ENCODE measurements around the gene NPS. TPM values are rescaled to one million over a fixed set of nuclear protein-coding genes. Genes with fewer than 3 reads are reported as not detected.

Gene NPS
- total RNA-seq, 1 donor from 2014 or later = not detected

DNA sequence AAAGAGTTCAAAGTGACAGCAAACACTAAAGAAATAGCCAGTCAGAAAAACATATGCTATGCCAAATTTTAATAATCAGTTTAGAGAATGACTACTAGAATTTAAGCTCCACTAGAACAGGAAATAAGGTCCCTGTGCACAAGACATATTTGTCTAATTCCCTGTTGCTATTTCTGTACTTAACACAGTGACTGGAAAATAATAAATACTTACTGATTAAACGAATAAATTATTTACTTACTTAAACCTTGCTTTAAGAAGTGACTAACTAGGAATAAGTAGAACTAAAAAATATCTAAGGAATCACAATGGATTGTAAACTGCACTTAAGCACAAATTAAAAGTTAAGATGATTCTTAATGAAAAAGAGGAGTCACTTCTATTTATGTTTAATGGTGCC is 22.3 kb downstream of the NPS start:
- no peaks in the 10 kb centered on the region for H3K36me3 Mint-ChIP-seq (ENCODE audit: low read depth)
- DNase-seq = no peak
- intact Hi-C loops (cut with micrococcal nuclease) = loop anchor here (10.0 kb wide), 1 partner anchor 63 kb away; no protein-coding TSS in a partner anchor
- H3K4me3 Mint-ChIP-seq = no peak overlapping the region
- no peaks in the 10 kb centered on the region for H3K9me3 Mint-ChIP-seq
- H3K27me3 Mint-ChIP-seq = no peaks in the 10 kb centered on the region
- no peak overlapping the region for H3K27ac Mint-ChIP-seq
- H3K4me1 Mint-ChIP-seq = no peaks in the 10 kb centered on the region

DNA sequence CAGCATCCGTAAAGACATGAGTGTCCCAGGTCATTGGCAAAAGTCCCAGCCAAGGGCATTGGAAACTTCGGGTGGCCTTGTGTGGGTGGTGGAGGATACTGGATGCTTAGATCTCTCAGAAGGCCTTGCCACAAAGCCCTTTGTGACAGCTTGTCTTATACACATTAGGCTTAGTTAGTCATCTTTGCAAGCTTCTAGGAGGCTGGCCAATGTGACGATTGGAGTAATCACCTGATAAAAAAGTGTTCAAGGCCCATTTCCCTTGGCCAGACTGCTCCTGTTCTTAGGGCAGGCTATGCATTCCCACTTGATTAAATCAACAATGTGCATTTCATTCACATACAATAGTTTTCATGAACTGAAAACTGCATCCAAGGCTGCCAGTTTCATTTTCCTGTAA is 26.9 kb downstream of the NPS start:
- no peaks in the 10 kb centered on the region for H3K4me1 Mint-ChIP-seq
- no peaks in the 10 kb centered on the region for H3K27me3 Mint-ChIP-seq
- H3K36me3 Mint-ChIP-seq (ENCODE audit: low read depth) = no peaks in the 10 kb centered on the region
- H3K4me3 Mint-ChIP-seq = no peak overlapping the region
- H3K9me3 Mint-ChIP-seq = no peaks in the 10 kb centered on the region
- intact Hi-C loops (cut with micrococcal nuclease) = loop anchor here (10.0 kb wide), 1 partner anchor 59 kb away; no protein-coding TSS in a partner anchor
- no peak for DNase-seq
- H3K27ac Mint-ChIP-seq = no peak overlapping the region

DNA sequence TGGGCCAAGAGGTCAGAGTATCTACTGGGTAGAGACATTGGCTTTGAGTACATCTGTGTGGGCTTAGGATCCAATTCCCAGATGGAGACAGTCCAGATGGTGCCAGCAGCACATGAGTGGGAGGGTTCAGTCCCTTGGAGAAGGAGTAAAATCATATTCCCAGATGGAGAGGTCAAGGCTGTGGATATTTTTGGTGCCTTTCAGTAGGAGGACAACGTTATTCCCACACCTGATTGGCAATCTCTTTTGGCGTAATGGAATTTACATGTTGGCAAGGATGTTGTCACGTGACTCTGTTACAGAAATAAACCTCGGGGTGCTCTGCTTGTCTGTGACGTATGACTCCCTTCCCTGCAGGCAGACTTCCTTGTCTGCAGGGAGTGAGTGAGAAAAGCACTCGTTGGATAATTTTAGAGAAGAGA is 27.6 kb downstream of the NPS start:
- Mint-ChIP-seq H3K27me3 (no peaks in the 10 kb centered on the region), H3K27ac (no peak overlapping the region), H3K9me3 (no peaks in the 10 kb centered on the region), H3K4me3 (no peak overlapping the region), H3K36me3 (ENCODE audit: low read depth) (no peaks in the 10 kb centered on the region), H3K4me1 (no peaks in the 10 kb centered on the region)
- no peak for DNase-seq
- intact Hi-C loops (cut with micrococcal nuclease) = loop anchor here (10.0 kb wide), 1 partner anchor 58 kb away; no protein-coding TSS in a partner anchor

DNA sequence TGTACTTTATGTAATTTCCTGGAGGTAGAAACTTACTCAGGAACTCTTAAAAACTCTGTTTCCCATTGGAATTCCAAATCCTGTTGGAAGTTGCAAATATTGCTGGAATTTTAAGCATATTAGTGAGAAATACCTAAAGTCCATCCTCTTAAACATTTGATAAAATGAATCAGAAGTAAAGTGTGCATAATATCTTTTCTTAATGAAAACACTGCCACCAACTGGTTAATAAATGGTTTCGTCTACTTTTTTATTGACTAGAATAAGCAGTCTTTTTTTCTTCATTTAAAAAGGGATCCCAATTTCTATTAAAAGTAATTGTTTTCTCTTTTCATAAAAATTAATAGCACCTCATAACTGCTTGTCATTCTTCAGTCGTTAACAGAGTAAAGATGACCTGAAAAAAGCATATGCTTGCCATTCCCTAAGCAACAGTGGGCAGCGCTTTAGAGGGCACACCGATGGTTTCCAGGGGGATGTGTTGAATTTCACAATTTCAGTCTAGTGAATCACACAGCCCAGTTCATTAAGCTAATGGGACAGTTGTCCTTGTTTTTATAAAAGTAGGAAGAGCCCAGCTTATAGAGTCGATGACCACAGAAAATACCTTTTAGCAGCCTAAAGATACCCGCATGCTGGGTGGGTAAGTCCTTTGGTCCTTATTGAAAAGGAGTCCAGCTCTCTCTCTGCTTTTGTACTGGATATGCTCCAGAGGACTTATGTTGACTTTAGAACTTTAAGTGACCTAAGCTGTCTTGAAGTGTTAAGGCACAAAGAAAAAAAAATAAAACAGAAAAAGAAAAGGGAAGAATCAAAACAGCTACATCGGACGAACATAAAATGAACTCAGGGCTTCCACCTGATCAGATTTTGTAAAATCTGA is 28.5 kb downstream of the NPS start:
- H3K36me3 Mint-ChIP-seq (ENCODE audit: low read depth) = no peaks in the 10 kb centered on the region
- no peak overlapping the region for H3K4me3 Mint-ChIP-seq
- no peak for DNase-seq
- no peaks in the 10 kb centered on the region for H3K9me3 Mint-ChIP-seq
- no peaks in the 10 kb centered on the region for H3K27me3 Mint-ChIP-seq
- H3K4me1 Mint-ChIP-seq = no peaks in the 10 kb centered on the region
- intact Hi-C loops (cut with micrococcal nuclease) = loop anchor here (10.0 kb wide), 1 partner anchor 57 kb away; no protein-coding TSS in a partner anchor
- no peak overlapping the region for H3K27ac Mint-ChIP-seq

DNA sequence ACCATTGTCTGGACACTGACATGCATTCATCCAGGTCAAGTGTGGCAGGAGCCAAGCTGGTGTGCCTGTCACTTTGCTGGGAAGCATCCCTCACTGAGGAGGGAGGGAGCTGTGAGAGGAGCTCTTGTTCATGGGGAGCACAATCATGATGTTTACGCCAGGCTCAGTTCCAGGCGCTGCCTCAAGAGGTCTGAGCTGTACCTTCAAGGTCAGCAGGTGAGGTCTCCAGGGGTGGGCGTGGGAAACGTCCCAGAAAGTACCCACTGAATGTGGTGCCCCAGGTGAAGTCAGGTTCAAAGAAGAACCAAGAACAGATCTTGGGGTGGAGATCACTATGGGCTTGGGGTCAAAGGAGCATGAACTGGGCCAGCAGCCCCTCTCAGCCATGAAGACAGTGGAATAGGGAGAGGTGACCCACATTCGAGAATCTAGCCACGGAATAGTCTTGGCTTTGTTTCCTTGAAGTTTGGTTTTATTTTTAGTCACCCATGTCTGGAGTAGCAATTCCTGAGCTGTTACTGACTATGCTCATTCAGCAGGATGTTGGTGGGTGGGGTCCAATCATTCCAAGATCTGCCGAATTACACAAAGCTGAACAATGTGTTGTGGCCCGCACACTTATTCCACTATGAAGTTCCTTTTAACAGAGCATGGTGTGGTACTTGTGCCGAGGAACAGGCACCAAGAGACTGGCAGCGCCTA is 29.3 kb downstream of the NPS start:
- intact Hi-C loops (cut with micrococcal nuclease) = loop anchor here (10.0 kb wide), 1 partner anchor 56 kb away; no protein-coding TSS in a partner anchor
- H3K9me3 Mint-ChIP-seq = no peaks in the 10 kb centered on the region
- no peaks in the 10 kb centered on the region for H3K36me3 Mint-ChIP-seq (ENCODE audit: low read depth)

DNA sequence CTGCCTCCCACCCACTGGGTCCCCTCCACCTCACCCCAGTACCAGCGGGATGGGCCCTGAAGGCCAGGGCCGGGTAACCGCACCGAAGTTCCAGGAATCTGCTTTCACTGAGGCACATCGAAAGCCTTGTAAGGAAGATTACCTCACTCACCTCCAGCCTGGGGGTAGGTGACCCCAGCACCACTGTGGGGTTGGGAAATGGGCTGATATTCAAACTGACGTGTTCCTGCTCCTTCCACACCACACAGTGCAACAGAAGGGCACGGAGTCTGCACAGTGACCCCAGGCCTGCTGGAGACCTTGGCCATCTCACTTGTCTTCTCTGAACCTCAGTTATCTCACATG is 29.8 kb downstream of the NPS start:
- Mint-ChIP-seq H3K4me1 (no peaks in the 10 kb centered on the region), H3K27ac (no peak overlapping the region), H3K27me3 (peaks cover 2% of the 10 kb centered on the region), H3K36me3 (ENCODE audit: low read depth) (no peaks in the 10 kb centered on the region), H3K9me3 (no peaks in the 10 kb centered on the region), H3K4me3 (no peak overlapping the region)
- intact Hi-C loops (cut with micrococcal nuclease) = loop anchor here (10.0 kb wide), 1 partner anchor 56 kb away; no protein-coding TSS in a partner anchor
- no peak for DNase-seq

More for the DNA sequence above, 29.3 kb downstream of the NPS start:
- no peak overlapping the region for H3K4me3 Mint-ChIP-seq
- no peaks in the 10 kb centered on the region for H3K27me3 Mint-ChIP-seq
- no peaks in the 10 kb centered on the region for H3K4me1 Mint-ChIP-seq
- no peak overlapping the region for H3K27ac Mint-ChIP-seq
- no peak for DNase-seq

DNA sequence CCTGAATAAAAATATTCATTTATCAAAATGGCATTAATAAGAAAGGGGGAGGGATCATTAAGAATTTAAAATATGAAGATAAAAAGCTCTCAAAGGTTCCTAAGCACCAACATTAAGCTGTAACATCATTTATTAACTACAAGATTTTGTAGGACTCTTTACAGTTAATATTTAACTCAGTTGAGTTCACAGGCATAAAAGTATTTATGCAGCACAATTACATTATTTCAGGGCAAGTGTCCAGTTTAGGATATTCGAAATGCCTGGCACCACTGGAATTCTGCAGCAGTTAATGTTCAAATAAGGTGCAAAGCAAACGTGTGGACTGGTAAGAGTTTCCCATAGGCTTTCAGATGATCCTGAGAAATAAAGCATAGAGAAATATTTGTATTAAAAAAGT is 30.5 kb downstream of the NPS start:
- Mint-ChIP-seq H3K4me1 (no peaks in the 10 kb centered on the region), H3K4me3 (no peak overlapping the region), H3K27me3 (peaks cover 3% of the 10 kb centered on the region), H3K27ac (no peak overlapping the region), H3K36me3 (ENCODE audit: low read depth) (no peaks in the 10 kb centered on the region), H3K9me3 (no peaks in the 10 kb centered on the region)
- intact Hi-C loops (cut with micrococcal nuclease) = loop anchor here (10.0 kb wide), 1 partner anchor 55 kb away; no protein-coding TSS in a partner anchor
- DNase-seq = no peak

DNA sequence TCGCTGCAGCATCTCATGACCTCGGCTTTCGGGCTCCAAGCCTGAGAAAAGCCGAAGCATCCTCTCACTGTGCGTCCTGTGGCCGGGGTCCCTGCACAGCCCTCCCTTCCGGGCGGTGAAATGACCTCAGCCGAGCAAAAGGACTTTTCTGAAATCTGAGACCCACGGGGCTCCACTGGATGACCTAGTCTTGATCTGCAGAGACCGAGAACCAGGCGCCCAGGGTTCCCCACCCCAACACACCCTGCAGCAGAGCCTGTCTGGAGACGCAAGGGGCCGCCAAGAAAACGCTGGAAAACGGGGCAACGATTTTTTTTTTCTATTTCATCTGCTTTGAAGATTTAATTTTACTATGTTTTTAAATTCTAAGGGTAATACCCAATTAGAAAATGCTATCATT is 31.7 kb downstream of the NPS start:
- Mint-ChIP-seq H3K27me3 (peaks cover 3% of the 10 kb centered on the region), H3K9me3 (no peaks in the 10 kb centered on the region), H3K4me3 (no peak overlapping the region), H3K36me3 (ENCODE audit: low read depth) (no peaks in the 10 kb centered on the region), H3K27ac (no peak overlapping the region), H3K4me1 (no peaks in the 10 kb centered on the region)
- no peak for DNase-seq
- intact Hi-C loops (cut with micrococcal nuclease) = no loop called here

DNA sequence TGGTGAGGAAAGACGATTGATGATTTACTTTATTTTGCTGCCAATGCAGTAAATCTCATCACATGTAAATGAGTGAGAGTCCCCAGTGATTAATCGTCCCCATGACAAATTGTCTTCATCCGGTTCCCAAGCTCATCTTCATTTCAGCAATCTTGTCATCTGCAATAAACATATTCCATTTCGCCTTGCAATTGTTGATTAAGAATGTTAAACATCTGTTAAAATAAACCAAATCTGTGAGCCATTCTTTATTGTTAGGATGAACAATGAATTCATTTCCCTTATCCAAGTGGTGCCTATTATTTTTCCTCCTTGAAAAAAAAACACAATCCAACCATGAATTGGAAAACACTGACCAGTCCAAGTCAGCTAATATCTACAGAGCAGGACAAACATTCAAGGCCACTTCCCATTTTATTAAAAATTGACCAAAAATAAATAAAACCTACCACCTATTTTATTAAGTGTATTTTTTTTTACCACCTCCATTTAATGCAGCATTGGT is 36.5 kb downstream of the NPS start:
- peaks cover 3% of the 10 kb centered on the region for H3K27me3 Mint-ChIP-seq
- intact Hi-C loops (cut with micrococcal nuclease) = no loop called here

DNA sequence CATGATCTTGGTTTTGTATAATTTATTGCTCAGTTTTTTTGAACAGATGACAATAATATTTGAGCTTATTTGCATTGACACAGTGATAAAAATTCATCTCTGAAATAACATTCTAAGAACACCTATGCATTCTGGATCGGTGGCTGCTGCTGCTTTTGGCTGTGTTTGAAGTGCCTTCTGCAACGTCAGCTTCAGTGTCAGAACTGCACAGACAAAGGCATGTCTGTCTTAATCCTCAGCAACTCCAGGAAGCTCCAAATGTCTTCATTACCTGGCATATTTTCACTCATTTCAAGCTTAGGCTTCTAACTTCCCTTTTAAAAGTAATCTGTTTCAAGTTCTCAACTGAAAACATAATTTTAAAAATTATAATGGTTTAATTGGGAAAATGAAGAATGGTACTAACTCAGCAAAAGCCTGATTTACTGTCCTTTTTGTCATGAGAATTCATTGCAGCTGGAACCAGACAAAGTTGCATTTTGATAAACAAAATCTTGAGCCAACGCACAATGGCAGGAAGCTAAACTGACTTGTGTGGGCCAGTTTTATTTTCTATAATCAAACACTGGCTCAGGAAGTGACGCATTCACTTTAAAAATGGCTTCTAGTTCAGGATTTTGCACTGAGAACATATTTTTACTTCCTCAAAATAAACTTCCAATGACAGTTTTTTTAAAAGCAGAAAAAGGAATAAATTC is 38.7 kb downstream of the NPS start:
- Mint-ChIP-seq H3K4me3 (no peak overlapping the region), H3K36me3 (ENCODE audit: low read depth) (no peaks in the 10 kb centered on the region), H3K27ac (no peak overlapping the region), H3K9me3 (no peaks in the 10 kb centered on the region), H3K27me3 (peaks cover 3% of the 10 kb centered on the region), H3K4me1 (no peaks in the 10 kb centered on the region)
- intact Hi-C loops (cut with micrococcal nuclease) = no loop called here
- DNase-seq = no peak

More for the DNA sequence above, 36.5 kb downstream of the NPS start:
- Mint-ChIP-seq H3K4me1 (no peaks in the 10 kb centered on the region), H3K36me3 (ENCODE audit: low read depth) (no peaks in the 10 kb centered on the region), H3K27ac (no peak overlapping the region), H3K9me3 (no peaks in the 10 kb centered on the region), H3K4me3 (no peak overlapping the region)
- DNase-seq = no peak

DNA sequence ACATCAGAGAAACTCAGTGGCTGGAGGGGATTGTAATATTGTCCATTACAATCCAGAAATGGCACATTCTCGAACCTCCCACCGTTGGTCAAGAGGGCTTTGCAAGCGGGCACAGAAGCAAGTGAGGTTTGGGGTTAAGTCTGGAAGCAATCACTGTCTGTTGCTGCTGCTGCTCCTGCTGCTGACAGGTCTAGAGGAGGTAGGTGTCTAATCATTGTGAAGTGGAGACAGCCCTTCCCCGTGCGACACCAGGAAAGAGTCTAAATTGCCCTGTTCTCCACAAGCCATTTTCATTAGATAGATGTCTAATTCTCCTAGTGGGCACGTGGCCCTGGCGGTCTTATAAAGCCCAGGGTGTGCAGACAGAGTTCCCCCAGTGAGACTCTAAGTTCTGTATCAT is 43.5 kb downstream of the NPS start:
- H3K36me3 Mint-ChIP-seq (ENCODE audit: low read depth) = no peaks in the 10 kb centered on the region
- no peaks in the 10 kb centered on the region for H3K4me1 Mint-ChIP-seq
- intact Hi-C loops (cut with micrococcal nuclease) = no loop called here
- H3K27me3 Mint-ChIP-seq = no peaks in the 10 kb centered on the region
- no peak overlapping the region for H3K4me3 Mint-ChIP-seq
- no peaks in the 10 kb centered on the region for H3K9me3 Mint-ChIP-seq
- H3K27ac Mint-ChIP-seq = no peak overlapping the region
- DNase-seq = no peak

DNA sequence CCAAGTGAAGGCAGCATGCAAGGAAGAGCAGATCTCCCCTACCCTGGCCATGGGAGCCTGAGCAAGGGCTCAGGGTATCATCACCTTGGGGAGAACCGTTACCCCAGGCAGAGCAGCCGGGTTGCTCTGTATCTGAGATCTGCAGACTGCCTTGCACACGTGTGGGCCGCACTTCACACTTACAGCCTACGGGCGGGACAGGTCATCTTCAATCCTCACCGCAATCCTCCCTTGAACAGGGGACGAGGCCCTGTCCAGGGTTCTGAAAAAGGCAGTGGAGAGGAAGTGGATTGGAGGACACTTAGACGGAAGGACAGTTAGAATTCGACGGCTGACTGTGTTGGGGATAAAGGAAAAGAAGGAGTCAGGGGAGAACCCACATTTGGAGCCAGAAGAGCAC is 51.4 kb downstream of the NPS start:
- Mint-ChIP-seq H3K27ac (no peak overlapping the region), H3K9me3 (no peaks in the 10 kb centered on the region), H3K27me3 (no peaks in the 10 kb centered on the region), H3K4me3 (no peak overlapping the region), H3K4me1 (no peaks in the 10 kb centered on the region), H3K36me3 (ENCODE audit: low read depth) (no peaks in the 10 kb centered on the region)
- DNase-seq = no peak
- intact Hi-C loops (cut with micrococcal nuclease) = no loop called here
